ENCODE results near the gene CUBN.

Gene CUBN

DNA sequence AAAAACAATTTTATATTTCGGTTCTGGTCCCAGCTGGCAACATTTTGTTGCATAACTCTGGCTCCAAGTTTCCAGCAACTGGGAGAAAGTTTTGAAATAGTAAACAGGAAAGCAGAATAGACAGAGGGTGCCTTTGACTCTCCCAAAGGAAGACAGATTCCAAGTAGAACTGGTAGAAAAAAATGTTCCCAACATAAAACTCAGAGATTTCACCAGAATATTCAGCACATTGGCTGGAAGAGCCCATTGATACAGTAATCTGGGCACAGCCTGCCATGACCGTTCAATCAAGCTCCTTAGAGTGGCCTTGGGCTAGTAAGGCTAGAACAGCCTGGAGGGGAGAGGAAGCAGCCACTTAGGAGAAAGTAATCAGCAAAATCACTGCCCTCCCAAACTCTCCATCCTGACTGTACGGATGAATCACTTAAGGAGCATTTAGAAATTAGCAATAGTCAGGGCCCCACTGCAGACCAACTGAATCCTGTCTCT lies 120.4 kb downstream of the CUBN start:
- TF ChIP-seq GABPA (IDR thresholded peaks at IDR 0.05; ENCODE audit: low read depth) (no peak), POLR2AphosphoS5 (IDR thresholded peaks at IDR 0.05; ENCODE audit: low read depth) (no peak), SPI1 (IDR thresholded peaks at IDR 0.05; ENCODE audit: borderline replicate concordance, low read depth) (no peak)
- TF ChIP-seq, protein P1, sequence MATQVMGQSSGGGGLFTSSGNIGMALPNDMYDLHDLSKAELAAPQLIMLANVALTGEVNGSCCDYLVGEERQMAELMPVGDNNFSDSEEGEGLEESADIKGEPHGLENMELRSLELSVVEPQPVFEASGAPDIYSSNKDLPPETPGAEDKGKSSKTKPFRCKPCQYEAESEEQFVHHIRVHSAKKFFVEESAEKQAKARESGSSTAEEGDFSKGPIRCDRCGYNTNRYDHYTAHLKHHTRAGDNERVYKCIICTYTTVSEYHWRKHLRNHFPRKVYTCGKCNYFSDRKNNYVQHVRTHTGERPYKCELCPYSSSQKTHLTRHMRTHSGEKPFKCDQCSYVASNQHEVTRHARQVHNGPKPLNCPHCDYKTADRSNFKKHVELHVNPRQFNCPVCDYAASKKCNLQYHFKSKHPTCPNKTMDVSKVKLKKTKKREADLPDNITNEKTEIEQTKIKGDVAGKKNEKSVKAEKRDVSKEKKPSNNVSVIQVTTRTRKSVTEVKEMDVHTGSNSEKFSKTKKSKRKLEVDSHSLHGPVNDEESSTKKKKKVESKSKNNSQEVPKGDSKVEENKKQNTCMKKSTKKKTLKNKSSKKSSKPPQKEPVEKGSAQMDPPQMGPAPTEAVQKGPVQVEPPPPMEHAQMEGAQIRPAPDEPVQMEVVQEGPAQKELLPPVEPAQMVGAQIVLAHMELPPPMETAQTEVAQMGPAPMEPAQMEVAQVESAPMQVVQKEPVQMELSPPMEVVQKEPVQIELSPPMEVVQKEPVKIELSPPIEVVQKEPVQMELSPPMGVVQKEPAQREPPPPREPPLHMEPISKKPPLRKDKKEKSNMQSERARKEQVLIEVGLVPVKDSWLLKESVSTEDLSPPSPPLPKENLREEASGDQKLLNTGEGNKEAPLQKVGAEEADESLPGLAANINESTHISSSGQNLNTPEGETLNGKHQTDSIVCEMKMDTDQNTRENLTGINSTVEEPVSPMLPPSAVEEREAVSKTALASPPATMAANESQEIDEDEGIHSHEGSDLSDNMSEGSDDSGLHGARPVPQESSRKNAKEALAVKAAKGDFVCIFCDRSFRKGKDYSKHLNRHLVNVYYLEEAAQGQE (IDR thresholded peaks at IDR 0.05; ENCODE audit: insufficient replicate concordance, low read depth) = no peak
- TF ChIP-seq, protein P2, sequence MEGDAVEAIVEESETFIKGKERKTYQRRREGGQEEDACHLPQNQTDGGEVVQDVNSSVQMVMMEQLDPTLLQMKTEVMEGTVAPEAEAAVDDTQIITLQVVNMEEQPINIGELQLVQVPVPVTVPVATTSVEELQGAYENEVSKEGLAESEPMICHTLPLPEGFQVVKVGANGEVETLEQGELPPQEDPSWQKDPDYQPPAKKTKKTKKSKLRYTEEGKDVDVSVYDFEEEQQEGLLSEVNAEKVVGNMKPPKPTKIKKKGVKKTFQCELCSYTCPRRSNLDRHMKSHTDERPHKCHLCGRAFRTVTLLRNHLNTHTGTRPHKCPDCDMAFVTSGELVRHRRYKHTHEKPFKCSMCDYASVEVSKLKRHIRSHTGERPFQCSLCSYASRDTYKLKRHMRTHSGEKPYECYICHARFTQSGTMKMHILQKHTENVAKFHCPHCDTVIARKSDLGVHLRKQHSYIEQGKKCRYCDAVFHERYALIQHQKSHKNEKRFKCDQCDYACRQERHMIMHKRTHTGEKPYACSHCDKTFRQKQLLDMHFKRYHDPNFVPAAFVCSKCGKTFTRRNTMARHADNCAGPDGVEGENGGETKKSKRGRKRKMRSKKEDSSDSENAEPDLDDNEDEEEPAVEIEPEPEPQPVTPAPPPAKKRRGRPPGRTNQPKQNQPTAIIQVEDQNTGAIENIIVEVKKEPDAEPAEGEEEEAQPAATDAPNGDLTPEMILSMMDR (IDR thresholded peaks at IDR 0.05; ENCODE audit: insufficient read depth, low read length) = no peak
- H3K27ac ChIP-seq (replicated peaks) = no peak overlapping the region
- no peaks in the 10 kb centered on the region for H3K27me3 ChIP-seq (ENCODE audit: insufficient read depth, poor library complexity, severe bottlenecking)
- DNase-seq (ENCODE audit: low read depth in 1 of 2, low spot score in 1 of 2) = no peak
- no peak overlapping the region for H3K4me3 ChIP-seq (replicated peaks; ENCODE audit: insufficient read depth, low read length)

DNA sequence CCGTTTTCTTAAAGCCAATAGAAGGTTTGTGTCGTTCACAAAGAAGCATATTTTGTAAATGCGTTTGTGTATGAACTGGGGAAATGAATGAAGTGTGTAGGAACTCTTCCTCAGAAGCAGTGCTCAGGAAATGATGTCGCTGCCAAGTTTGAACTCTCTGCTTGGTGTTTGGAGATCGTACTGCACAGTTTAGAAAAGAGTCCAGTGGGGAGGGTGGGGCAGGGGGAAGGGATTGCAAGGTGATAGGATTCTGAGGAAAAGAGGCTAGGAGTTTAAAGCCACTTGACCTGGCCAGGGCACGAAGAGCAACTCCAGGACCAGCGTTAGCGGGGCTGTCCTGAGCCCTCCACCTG lies 122.2 kb downstream of the CUBN start:
- Histone ChIP-seq H3K27ac (replicated peaks) (no peak overlapping the region), H3K27me3 (ENCODE audit: insufficient read depth, poor library complexity, severe bottlenecking) (no peaks in the 10 kb centered on the region), H3K4me3 (replicated peaks; ENCODE audit: insufficient read depth, low read length) (no peak overlapping the region)
- no peak for DNase-seq (ENCODE audit: low read depth in 1 of 2, low spot score in 1 of 2)
- TF ChIP-seq POLR2AphosphoS5 (IDR thresholded peaks at IDR 0.05; ENCODE audit: low read depth) (no peak), GABPA (IDR thresholded peaks at IDR 0.05; ENCODE audit: low read depth) (no peak), SPI1 (IDR thresholded peaks at IDR 0.05; ENCODE audit: borderline replicate concordance, low read depth) (no peak)
- TF ChIP-seq, protein P2 (IDR thresholded peaks at IDR 0.05; ENCODE audit: insufficient read depth, low read length) = no peak
- TF ChIP-seq, protein P1 (IDR thresholded peaks at IDR 0.05; ENCODE audit: insufficient replicate concordance, low read depth) = no peak

DNA sequence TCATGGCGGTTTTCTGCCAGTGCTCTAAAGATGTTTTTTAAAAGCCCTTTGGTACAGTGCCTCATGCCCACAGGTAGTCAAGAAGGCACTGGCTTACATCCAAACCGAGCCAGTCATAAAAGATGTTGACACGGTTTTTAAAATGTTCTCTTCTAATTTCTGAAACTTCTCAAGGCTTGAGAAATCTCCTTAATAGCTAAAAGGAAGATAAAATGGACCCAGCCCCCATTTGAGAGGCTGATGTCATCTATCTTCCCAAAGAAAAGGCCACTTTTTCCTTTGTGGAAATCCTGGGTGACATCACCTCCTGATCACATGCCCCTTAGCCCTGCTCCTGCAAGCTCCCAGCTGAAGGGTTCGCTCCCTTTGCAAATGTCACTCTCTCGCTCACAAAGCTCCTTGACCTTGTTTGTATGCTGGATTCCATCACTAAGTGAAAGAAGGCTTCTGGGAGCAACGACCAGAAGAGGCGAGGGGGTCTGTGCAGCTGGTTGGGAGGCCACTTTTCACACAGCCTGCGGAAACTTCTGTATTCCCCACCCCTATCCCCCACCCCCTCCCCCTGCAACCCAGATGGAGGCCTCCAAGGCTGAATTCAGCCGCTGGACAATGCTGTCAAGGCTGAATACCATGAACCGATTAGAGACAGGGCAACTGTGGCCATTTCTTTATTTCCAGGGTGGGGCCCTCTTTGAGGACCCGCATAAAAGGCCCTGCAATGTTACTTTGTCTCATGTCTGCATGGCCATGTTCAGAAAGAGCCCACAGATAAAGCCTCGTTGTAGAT lies 122.8 kb downstream of the CUBN start:
- Histone ChIP-seq H3K4me3 (replicated peaks; ENCODE audit: insufficient read depth, low read length) (no peak overlapping the region), H3K27ac (replicated peaks) (no peak overlapping the region), H3K27me3 (ENCODE audit: insufficient read depth, poor library complexity, severe bottlenecking) (no peaks in the 10 kb centered on the region)
- TF ChIP-seq SPI1 (IDR thresholded peaks at IDR 0.05; ENCODE audit: borderline replicate concordance, low read depth) = no peak
- TF ChIP-seq, protein P1 (IDR thresholded peaks at IDR 0.05; ENCODE audit: insufficient replicate concordance, low read depth) = no peak
- TF ChIP-seq POLR2AphosphoS5 (IDR thresholded peaks at IDR 0.05; ENCODE audit: low read depth) = no peak
- TF ChIP-seq, protein P2 (IDR thresholded peaks at IDR 0.05; ENCODE audit: insufficient read depth, low read length) = no peak
- TF ChIP-seq GABPA (IDR thresholded peaks at IDR 0.05; ENCODE audit: low read depth) = no peak
- no peak for DNase-seq (ENCODE audit: low read depth in 1 of 2, low spot score in 1 of 2)
